Stomach (tissue), 9 donors: ENCODE data around the gene CHN2. TPM values are rescaled to one million over a fixed set of nuclear protein-coding genes. Genes with fewer than 3 reads are reported as not detected.

Experiments used
- DNase-seq, 2 donors: peaks; one replicate each; pipeline versions ENCODE4 v3.0.0 to v3.0.0-alpha.2; 2013 to 2019
- H3K27ac ChIP-seq, 5 donors: fragments of 200-600 bp in 4 of 5; sonication (generic) in 4 of 5; one replicate each; pipeline ENCODE4 v1.5.1; 2013 to 2019; ENCODE audit warnings: mild to moderate bottlenecking in 1 of 5, moderate library complexity in 1 of 5
- H3K27me3 ChIP-seq, 3 donors: fragments of 200-600 bp; sonication (generic); one replicate each; pipeline ENCODE4 v1.5.1; 2017 to 2019; ENCODE audit warnings: mixed run types in 1 of 3
- H3K36me3 ChIP-seq, 4 donors: fragments of 200-600 bp; sonication (generic); 1 replicate in 3 of 4; 2 replicates in 1 of 4; pipeline ENCODE4 v1.5.1; 2016 to 2019
- H3K4me1 ChIP-seq, 4 donors: fragments of 200-600 bp; sonication (generic); one replicate each; pipeline ENCODE4 v1.5.1; 2016 to 2019
- H3K4me3 ChIP-seq, 4 donors: fragments of 200-600 bp; sonication (generic) in 3 of 4; one replicate each; pipeline ENCODE4 v1.5.1; 2016 to 2019; ENCODE audit warnings: mild to moderate bottlenecking in 1 of 4
- H3K9me3 ChIP-seq, 4 donors: fragments of 200-600 bp; sonication (generic); one replicate each; pipeline ENCODE4 v1.5.1; 2016 to 2019
- EP300 ChIP-seq: sonication (generic); formaldehyde crosslinking; IDR thresholded peaks from one replicate; pipeline ENCODE4 v1.6.1; 2017; ENCODE audit warnings: antibody characterized with exemption
- POLR2A ChIP-seq, 4 donors: fragments of 450-650 bp; IDR thresholded peaks; one replicate each; pipeline ENCODE4 v1.6.1; 2016; ENCODE audit warnings: antibody characterized with exemption in 4 of 4, control low read depth in 2 of 4, mild to moderate bottlenecking in 1 of 4, moderate library complexity in 1 of 4
- POLR2AphosphoS5 ChIP-seq, 3 donors: sonication (generic); formaldehyde crosslinking; IDR thresholded peaks; one replicate each; pipeline ENCODE4 v1.6.1; 2016; ENCODE audit warnings: antibody characterized with exemption in 3 of 3
- WGBS, 5 donors: extraction: QIAGEN DNeasy Blood & Tissue Kit in 3 of 5; methylation state at CpG; one replicate each; pipeline versions ENCODE4 v1.1.5 to v1.1.7; 2013 to 2018; 5-methylcytosine and 5-hydroxymethylcytosine counted together
- intact Hi-C: fragments of 100-400 bp; cut with DNase I; formaldehyde crosslinking; loops from one replicate; pipeline ENCODE4 v1.15.1; 2023; ENCODE audit warnings: low total_unique reads
- polyA plus RNA-seq, 3 donors: library from polyadenylated mRNA; stranded (reverse); fragments of 200-250 nt; gene quantifications; one replicate each; pipeline ENCODE4 v1.2.3, GENCODE V29; 2013
- total RNA-seq, 5 donors: library from RNA; depleted of rRNA; stranded (reverse); fragments of >200 nt; gene quantifications; one replicate each; pipeline versions ENCODE4 v1.1.0 to v1.2.3, GENCODE V29; 2014 to 2016
- TF ChIP-seq, protein P1 (sequence below), 7 experiments: fragments of 450-650 bp in 4 of 7; fragments of 200-600 bp in 3 of 7; sonication (generic) in 3 of 7; IDR thresholded peaks; one replicate each; pipeline ENCODE4 v1.5.1; 2016 to 2019; ENCODE audit warnings: antibody characterized with exemption in 7 of 7, control low read depth in 2 of 7, mild to moderate bottlenecking in 1 of 7
- donor health status: healthy with polysubstance abuse.
- donor health status: Bipolar disorder and iron deficiency.
- donor health status: healthy.

Gene CHN2
- total and polyA plus RNA-seq, 8 donors: 2.4 to 47.8 (median 13.8) TPM

DNA sequence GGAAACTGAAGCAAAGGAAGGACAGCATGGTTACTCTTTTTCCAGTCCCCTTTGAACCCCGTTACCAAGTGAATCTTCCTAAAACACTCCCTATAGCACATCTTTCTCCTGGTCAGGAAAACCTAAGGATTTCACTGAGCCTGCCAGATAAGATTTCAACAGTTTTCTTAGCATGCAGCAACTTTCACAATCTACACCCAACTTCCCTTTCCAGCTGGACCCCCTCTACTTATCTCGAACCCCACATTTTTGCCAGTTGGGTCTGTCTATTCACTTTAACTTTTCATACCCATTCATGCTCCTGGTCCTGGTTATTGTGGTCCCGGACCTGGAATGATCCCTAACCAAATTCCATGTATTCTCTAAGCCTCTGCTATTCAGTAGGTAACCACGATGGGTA is 33.3 kb upstream of the CHN2 start:
- Histone ChIP-seq H3K27me3 (peaks cover 0 to 6% (median 0%) of the 10 kb centered on the region in 3 donors), H3K9me3 (peaks cover 0 to 10% (median 5%) of the 10 kb centered on the region in 4 donors), H3K4me1 (no peaks in the 10 kb centered on the region), H3K4me3 (no peak overlapping the region), H3K36me3 (no peaks in the 10 kb centered on the region), H3K27ac (no peak overlapping the region)
- DNase-seq: no peak
- TF ChIP-seq, protein P1, sequence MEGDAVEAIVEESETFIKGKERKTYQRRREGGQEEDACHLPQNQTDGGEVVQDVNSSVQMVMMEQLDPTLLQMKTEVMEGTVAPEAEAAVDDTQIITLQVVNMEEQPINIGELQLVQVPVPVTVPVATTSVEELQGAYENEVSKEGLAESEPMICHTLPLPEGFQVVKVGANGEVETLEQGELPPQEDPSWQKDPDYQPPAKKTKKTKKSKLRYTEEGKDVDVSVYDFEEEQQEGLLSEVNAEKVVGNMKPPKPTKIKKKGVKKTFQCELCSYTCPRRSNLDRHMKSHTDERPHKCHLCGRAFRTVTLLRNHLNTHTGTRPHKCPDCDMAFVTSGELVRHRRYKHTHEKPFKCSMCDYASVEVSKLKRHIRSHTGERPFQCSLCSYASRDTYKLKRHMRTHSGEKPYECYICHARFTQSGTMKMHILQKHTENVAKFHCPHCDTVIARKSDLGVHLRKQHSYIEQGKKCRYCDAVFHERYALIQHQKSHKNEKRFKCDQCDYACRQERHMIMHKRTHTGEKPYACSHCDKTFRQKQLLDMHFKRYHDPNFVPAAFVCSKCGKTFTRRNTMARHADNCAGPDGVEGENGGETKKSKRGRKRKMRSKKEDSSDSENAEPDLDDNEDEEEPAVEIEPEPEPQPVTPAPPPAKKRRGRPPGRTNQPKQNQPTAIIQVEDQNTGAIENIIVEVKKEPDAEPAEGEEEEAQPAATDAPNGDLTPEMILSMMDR (IDR thresholded peaks at IDR 0.05): no peak
- TF ChIP-seq EP300 (no peak), POLR2AphosphoS5 (IDR thresholded peaks at IDR 0.05) (no peak), POLR2A (IDR thresholded peaks at IDR 0.05) (no peak)
- intact Hi-C loops: no loop called here
- WGBS, 5 donors: 73 to 88% (median 82%) methylated on average over 4 of the region's 4 CpGs

DNA sequence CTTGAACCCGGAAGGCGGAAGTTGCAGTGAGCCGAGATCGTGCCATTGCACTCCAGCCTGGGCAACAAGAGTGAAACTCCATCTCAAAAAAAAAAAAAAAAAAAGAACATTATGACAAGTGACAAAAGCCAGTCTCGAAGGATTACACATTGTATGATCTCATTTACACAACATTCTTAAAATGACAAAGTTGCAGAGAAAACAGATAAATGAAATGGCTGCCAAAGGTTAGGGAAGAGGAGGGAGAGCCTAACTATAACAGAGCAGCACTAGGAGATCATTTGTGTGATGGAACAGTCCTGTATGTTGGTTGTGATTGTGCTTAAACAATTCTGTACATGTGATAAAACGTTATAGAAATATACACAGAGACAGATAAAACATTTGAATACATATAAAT is 32.0 kb upstream of the CHN2 start:
- TF ChIP-seq, protein P1 (IDR thresholded peaks at IDR 0.05): no peak
- no peak for TF ChIP-seq EP300
- no peak for TF ChIP-seq POLR2AphosphoS5 (IDR thresholded peaks at IDR 0.05)
- no peak for TF ChIP-seq POLR2A (IDR thresholded peaks at IDR 0.05)
- intact Hi-C loops: no loop called here
- 83 to 91% (median 86%) methylated on average over 6 of the region's 6 CpGs for WGBS, 5 donors

DNA sequence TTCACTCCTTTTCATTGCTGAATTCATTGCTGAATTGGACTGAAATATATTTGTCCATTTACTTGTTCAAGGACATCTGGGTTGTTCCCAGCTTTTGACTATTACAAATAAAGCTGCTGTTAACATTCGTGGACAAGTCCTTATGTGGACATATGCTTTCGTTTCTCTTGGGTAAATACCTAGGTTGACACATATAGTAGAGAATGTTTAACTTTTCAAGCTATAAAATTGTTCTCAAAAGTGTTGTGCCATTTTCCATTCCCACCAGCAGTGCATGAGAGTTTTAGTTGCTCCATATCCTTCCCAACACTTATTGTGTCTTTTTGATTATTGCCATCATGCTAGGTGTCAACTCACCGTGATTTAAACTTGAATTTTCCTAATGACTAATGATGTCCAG is 30.7 kb upstream of the CHN2 start:
- peak in 1 of 2 donors; percentile 35 for DNase-seq
- Histone ChIP-seq H3K27me3 (peaks cover 0 to 6% (median 0%) of the 10 kb centered on the region in 3 donors), H3K36me3 (no peaks in the 10 kb centered on the region), H3K4me3 (no peak overlapping the region), H3K4me1 (no peaks in the 10 kb centered on the region), H3K9me3 (peaks cover 0 to 10% (median 5%) of the 10 kb centered on the region in 4 donors), H3K27ac (no peak overlapping the region)
- TF ChIP-seq POLR2AphosphoS5 (IDR thresholded peaks at IDR 0.05): no peak
- no peak for TF ChIP-seq EP300
- TF ChIP-seq POLR2A (IDR thresholded peaks at IDR 0.05): no peak
- TF ChIP-seq, protein P1 (IDR thresholded peaks at IDR 0.05): no peak
- WGBS, 5 donors: 32 to 53% (median 39%) methylated on average over 3 of the region's 3 CpGs
- intact Hi-C loops: no loop called here

More for the DNA sequence above, 32.0 kb upstream of the CHN2 start:
- Histone ChIP-seq H3K9me3 (peaks cover 0 to 10% (median 5%) of the 10 kb centered on the region in 4 donors), H3K4me3 (no peak overlapping the region), H3K27ac (no peak overlapping the region), H3K4me1 (no peaks in the 10 kb centered on the region), H3K27me3 (peaks cover 0 to 6% (median 0%) of the 10 kb centered on the region in 3 donors), H3K36me3 (no peaks in the 10 kb centered on the region)
- DNase-seq: no peak

DNA sequence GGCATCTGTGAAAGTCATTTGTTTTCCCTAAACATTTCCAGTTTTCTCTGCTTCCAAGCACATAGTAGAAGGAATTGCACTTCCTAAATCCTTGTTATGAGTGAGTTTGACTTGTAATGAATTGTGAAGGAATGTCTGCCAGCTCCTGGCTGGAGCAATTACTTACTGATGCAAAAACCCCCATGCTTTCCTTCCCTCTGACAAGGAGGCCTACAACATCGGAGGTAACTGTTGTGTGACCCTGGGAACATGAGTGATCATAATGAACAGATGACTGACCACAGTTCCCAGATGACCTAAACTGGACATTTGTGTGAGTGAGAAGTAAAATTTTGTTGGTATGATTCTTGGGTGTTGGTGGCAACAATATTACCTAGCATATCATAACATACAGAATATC is 26.9 kb upstream of the CHN2 start:
- 43 to 100% (median 92%) methylated on average over 1 of the region's 1 CpG for WGBS, 5 donors
- intact Hi-C loops: no loop called here
- no peak for TF ChIP-seq EP300
- TF ChIP-seq POLR2AphosphoS5 (IDR thresholded peaks at IDR 0.05): no peak
- TF ChIP-seq, protein P1 (IDR thresholded peaks at IDR 0.05): no peak

More for the DNA sequence above, 26.9 kb upstream of the CHN2 start:
- Histone ChIP-seq H3K36me3 (no peaks in the 10 kb centered on the region), H3K27me3 (no peaks in the 10 kb centered on the region), H3K9me3 (peaks cover 0 to 10% (median 5%) of the 10 kb centered on the region in 4 donors), H3K4me3 (no peak overlapping the region), H3K4me1 (no peaks in the 10 kb centered on the region), H3K27ac (no peak overlapping the region)
- DNase-seq: no peak
